K562 (cell line): ENCODE results near the gene ALG12. TPM values are rescaled to one million over a fixed set of nuclear protein-coding genes. Genes with fewer than 3 reads are reported as not detected.

Source experiments
- ATAC-seq: fragments of 200-7000 bp; cut with Tn5 transposase; 3 replicates; pipeline ENCODE4 v1.9.1; 2020; ENCODE audit warnings: moderate library complexity
- BruUV-seq: library from RNA; stranded (reverse); fragments of 400-500 nt; replicated peaks from 2 replicates; lab custom pipeline; 2021; lab: Mats Ljungman, UMichigan
- CTCF ChIA-PET: fragments of 300-600 bp; formaldehyde crosslinking; extraction: SDS; loops from one replicate; lab custom pipeline; 2021; ENCODE audit warnings: low intra/inter-chr PET ratio; lab: Yijun Ruan, JAX
- POLR2A ChIA-PET: fragments of 300-600, 350-650 bp; sonication (Branson Sonifier 250); formaldehyde crosslinking; extraction: SDS; loops from one replicate; lab custom pipeline; 2021; ENCODE audit warnings: antibody characterized with exemption, inconsistent platforms; lab: Yijun Ruan, JAX
- DNase-seq, 4 experiments: peaks; one replicate each; pipeline versions ENCODE4 v3.0.0 to v3.0.0-alpha.2; 2011 to 2018; ENCODE audit warnings: low spot score in 3 of 4, mixed read lengths in 3 of 4; ENCODE audit errors: extremely low read depth in 1 of 4
- FAIRE-seq: peaks from 2 replicates; lab custom pipeline; 2011; peaks lifted over from hg19 to GRCh38; lab: Jason Lieb, UNC
- H2AFZ ChIP-seq: 2 replicates; pipeline ENCODE4 v1.6.0; 2011; ENCODE audit warnings: low read depth, low read length, control low read depth, inconsistent platforms
- H3K27ac ChIP-seq: fragments of 200-600 bp; 3 replicates; pipeline ENCODE4 v1.8.0; 2011; ENCODE audit warnings: low read depth, mild to moderate bottlenecking, control low read depth, inconsistent platforms, low read length, moderate library complexity, mixed read lengths; ENCODE audit errors: extremely low read depth
- H3K27me3 ChIP-seq, 2 experiments: fragments of 300-600 bp in 1 of 2; 2 replicates in 1 of 2; 3 replicates in 1 of 2; pipeline versions ENCODE4 v1.6.0 to v1.8.0; 2011; ENCODE audit warnings: inconsistent platforms in 2 of 2, low read length in 2 of 2, mild to moderate bottlenecking in 1 of 2, mixed read lengths in 1 of 2, moderate library complexity in 1 of 2; ENCODE audit not compliant: control insufficient read depth in 2 of 2, insufficient read depth in 2 of 2
- H3K36me3 ChIP-seq: fragments of 300-600 bp; 3 replicates; pipeline ENCODE4 v1.8.0; 2011; ENCODE audit warnings: mild to moderate bottlenecking, low read length, inconsistent platforms; ENCODE audit not compliant: control insufficient read depth, insufficient read depth
- H3K4me1 ChIP-seq, 2 experiments: fragments of 200-600 bp in 1 of 2; replicated peaks in 1 of 2; 2 replicates in 1 of 2; 3 replicates in 1 of 2; pipeline versions ENCODE4 v1.5.1 to v1.8.0; 2011; ENCODE audit warnings: inconsistent platforms in 2 of 2, low read length in 2 of 2, mild to moderate bottlenecking in 1 of 2, mixed read lengths in 1 of 2, moderate library complexity in 1 of 2; ENCODE audit not compliant: control insufficient read depth in 2 of 2, insufficient read depth in 2 of 2
- H3K4me2 ChIP-seq: 2 replicates; pipeline ENCODE4 v1.6.1; 2011; ENCODE audit warnings: low read length, control low read depth, inconsistent platforms, mixed read lengths; ENCODE audit not compliant: insufficient read depth
- H3K4me3 ChIP-seq: fragments of 200-600 bp; sonication (generic), shearing (Covaris generic); 2 replicates; pipeline ENCODE4 v1.5.1; 2016; ENCODE audit warnings: control low read depth, inconsistent platforms
- H3K79me2 ChIP-seq: fragments of 200-600 bp; 3 replicates; pipeline ENCODE4 v1.8.0; 2011; ENCODE audit warnings: low read length, inconsistent platforms; ENCODE audit not compliant: control insufficient read depth, insufficient read depth
- H3K9ac ChIP-seq, 2 experiments: 2 replicates each; pipeline versions ENCODE4 v1.6.0 to v1.6.1; 2011; ENCODE audit warnings: low read depth in 2 of 2, low read length in 2 of 2, control low read depth in 1 of 2, inconsistent platforms in 1 of 2, mild to moderate bottlenecking in 1 of 2, mixed read lengths in 1 of 2; ENCODE audit not compliant: insufficient read depth in 1 of 2
- H3K9me1 ChIP-seq: one replicate; pipeline ENCODE4 v1.6.0; 2011; ENCODE audit warnings: inconsistent platforms, mild to moderate bottlenecking, low read length, moderate library complexity; ENCODE audit not compliant: control insufficient read depth, insufficient read depth
- H3K9me3 ChIP-seq: replicated peaks from 2 replicates; pipeline ENCODE4 v1.5.1; 2011; ENCODE audit warnings: low read depth, low read length, inconsistent platforms; ENCODE audit not compliant: control insufficient read depth, insufficient read depth
- H4K20me1 ChIP-seq: replicated peaks from 2 replicates; pipeline ENCODE4 v1.6.1; 2011; ENCODE audit warnings: low read length, inconsistent platforms, mixed read lengths; ENCODE audit not compliant: control insufficient read depth, insufficient read depth
- CCNT2 ChIP-seq: IDR thresholded peaks from 2 replicates; pipeline ENCODE4 v1.6.1; 2011; ENCODE audit warnings: borderline replicate concordance, low read depth, mild to moderate bottlenecking, moderate library complexity, mixed read lengths, low read length; ENCODE audit not compliant: insufficient read length; ENCODE audit errors: extremely low read depth
- ERF ChIP-seq: fragments of 450-650 bp; formaldehyde crosslinking; IDR thresholded peaks from 2 replicates; pipeline ENCODE4 v1.4.0; 2020; ENCODE audit warnings: mild to moderate bottlenecking, mixed read lengths
- ETV6 ChIP-seq, 3 experiments: fragments of 150-350 bp in 1 of 3; sonication (generic) in 1 of 3; formaldehyde crosslinking in 1 of 3; IDR thresholded peaks; 2 replicates each; pipeline versions ENCODE4 v1.6.1 to v1.8.0; 2014 to 2022; ENCODE audit warnings: borderline replicate concordance in 2 of 3, low read depth in 2 of 3, antibody characterized with exemption in 1 of 3, low read length in 1 of 3, mild to moderate bottlenecking in 1 of 3, missing genetic modification reagents in 1 of 3
- GABPA ChIP-seq: fragments of 200-800 bp; sonication (Bioruptor generic); conservative IDR thresholded peaks from 2 replicates; pipeline ENCODE4 v1.6.1; 2016; ENCODE audit warnings: low read depth, missing genetic modification characterization, missing compliant biosample characterization
- HLTF ChIP-seq: fragments of 450-650 bp; IDR thresholded peaks from 2 replicates; pipeline ENCODE4 v1.6.1; 2016
- JUND ChIP-seq, 2 experiments: IDR thresholded peaks; 2 replicates in 1 of 2; 3 replicates in 1 of 2; pipeline ENCODE4 v1.6.1; 2011; ENCODE audit warnings: borderline replicate concordance in 2 of 2, low read depth in 2 of 2, low read length in 2 of 2, improper control_type of control experiment in 1 of 2, missing biosample characterization in 1 of 2, missing genetic modification characterization in 1 of 2, missing genetic modification reagents in 1 of 2
- NRF1 ChIP-seq, 2 experiments: fragments of 450-650 bp; IDR thresholded peaks in 1 of 2; conservative IDR thresholded peaks in 1 of 2; 2 replicates each; pipeline ENCODE4 v1.6.1; 2014; ENCODE audit warnings: mild to moderate bottlenecking in 2 of 2
- POLR3G ChIP-seq: IDR thresholded peaks from 2 replicates; pipeline ENCODE4 v1.6.1; 2011; ENCODE audit not compliant: insufficient read length, insufficient replicate concordance; ENCODE audit errors: extremely low read depth
- RBBP5 ChIP-seq: fragments of 200-600 bp; sonication (generic); IDR thresholded peaks from 2 replicates; pipeline ENCODE4 v1.6.1; 2012; ENCODE audit warnings: borderline replicate concordance, mild to moderate bottlenecking, low read length, control low read depth, inconsistent platforms; ENCODE audit not compliant: insufficient read depth, poor library complexity, severe bottlenecking
- RBM17 ChIP-seq: fragments of 200-400 bp; formaldehyde crosslinking; IDR thresholded peaks from 2 replicates; pipeline ENCODE4 v1.6.1; 2017; ENCODE audit warnings: low read depth, mild to moderate bottlenecking, low read length, borderline replicate concordance
- STAT5A ChIP-seq: IDR thresholded peaks from 2 replicates; pipeline ENCODE4 v1.6.1; 2012; ENCODE audit warnings: low read length, inconsistent platforms, borderline replicate concordance
- TCF7 ChIP-seq: sonication (generic); IDR thresholded peaks from 2 replicates; pipeline ENCODE4 v1.6.1; 2016; ENCODE audit warnings: antibody characterized with exemption, borderline replicate concordance
- ZFP1 ChIP-seq: fragments of 450-650 bp; formaldehyde crosslinking; IDR thresholded peaks from 2 replicates; pipeline ENCODE4 v1.4.0; 2020; ENCODE audit warnings: mild to moderate bottlenecking, mixed read lengths
- WGBS: fragments of 100-300 bp; shearing (Covaris generic); methylation state at CpG from one replicate; pipeline ENCODE4 v1.1.6; 2016; ENCODE audit warnings: low coverage, mixed read lengths; ENCODE audit not compliant: insufficient coverage; ENCODE audit errors: missing lambda C conversion rate; 5-methylcytosine and 5-hydroxymethylcytosine counted together
- in situ Hi-C: fragments of 300-500 bp; cut with MboI; formaldehyde crosslinking; loops from 4 replicates; pipeline ENCODE4 v1.15.0; 2018; ENCODE audit warnings: inconsistent platforms, mixed read lengths
- intact Hi-C: fragments of 100-400 bp; cut with micrococcal nuclease; formaldehyde crosslinking; loops from 2 replicates; pipeline ENCODE4 v1.14.2; 2022
- polyA plus RNA-seq, 8 experiments: library from polyadenylated mRNA; depleted of rRNA in 4 of 8; stranded (reverse) in 5 of 8; unstranded in 3 of 8; fragments of >200 nt; fragmentation: Nextera tagmentation in 2 of 8; fragmentation: Illumina TruSeq in 1 of 8; extraction: Ambion mirVana in 2 of 8; extraction: Trizol in 1 of 8; gene quantifications; 2 replicates each; pipeline versions ENCODE4 v1.2.1 to v1.2.3, GENCODE V29; 2011 to 2014; ENCODE audit warnings: inconsistent platforms in 1 of 8, missing spikeins in 1 of 8
- total RNA-seq, 7 experiments: library from RNA; depleted of rRNA in 6 of 7; stranded (reverse); fragments of >200 nt in 6 of 7; fragmentation: Illumina TruSeq in 2 of 7; extraction: Trizol in 2 of 7; gene quantifications; 2 replicates each; pipeline versions ENCODE4 v1.2.1 to v1.2.3, GENCODE V29; 2011 to 2021; ENCODE audit warnings: low replicate concordance in 1 of 7
- TF ChIP-seq, protein P1 (sequence below): fragments of 450-650 bp; IDR thresholded peaks from 2 replicates; pipeline ENCODE4 v1.6.1; 2018; ENCODE audit warnings: mild to moderate bottlenecking, low read depth; ENCODE audit not compliant: partially characterized antibody
- TF ChIP-seq, protein P2 (sequence below): sonication (generic); formaldehyde crosslinking; IDR thresholded peaks from 2 replicates; pipeline ENCODE4 v1.8.0; 2022; ENCODE audit warnings: mild to moderate bottlenecking, low read depth, missing genetic modification reagents

The ALG12 gene
- total and polyA plus RNA-seq, 9 of the 15 experiments (the other 6 are each of a cell fraction or from before 2014, with no cell fraction given), result 0.20 to 8.5 (median 3.4) TPM

DNA sequence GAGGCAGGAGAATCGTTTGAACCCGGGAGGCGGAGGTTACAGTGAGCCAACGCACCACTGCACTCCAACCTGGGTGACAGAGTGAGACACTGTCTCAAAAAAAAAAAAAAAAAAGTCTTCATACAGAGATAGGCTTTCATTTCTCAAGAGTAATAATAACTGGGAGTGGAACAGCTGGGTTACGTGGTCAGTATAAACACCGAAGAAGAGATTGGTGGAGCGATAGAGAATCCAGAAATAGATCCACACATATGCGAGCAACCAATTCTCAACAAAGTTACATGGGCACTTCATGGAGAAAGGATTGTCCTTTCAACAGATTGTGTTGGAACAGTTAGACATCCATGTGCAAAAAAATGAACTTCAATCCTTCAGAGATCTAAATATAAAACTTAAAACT is 40.0 kb downstream of the ALG12 start:
- Histone ChIP-seq H3K27ac (no peak overlapping the region), H3K4me2 (no peak overlapping the region), H3K9me3 (peaks cover 3% of the 10 kb centered on the region), H3K9ac (no peak overlapping the region), H3K27me3 (no peaks in the 10 kb centered on the region), H2AFZ (no peak overlapping the region), H4K20me1 (0 out of 2 replicates have a peak, but pooled peaks cover 5% of the 10 kb centered on the region), H3K36me3 (peaks cover 11% of the 10 kb centered on the region; the same call in 2 of the 3 replicates), H3K9me1 (no peaks in the 10 kb centered on the region), H3K4me3 (no peak overlapping the region), H3K79me2 (peaks cover 55% of the 10 kb centered on the region), H3K4me1 (peaks cover 3 to 4% of the 10 kb centered on the region in 2 experiments; a peak in 4 of 5 replicates)
- FAIRE-seq (no peak), ATAC-seq (no peak), DNase-seq (no peak)
- 94% methylated on average over 5 of the region's 8 CpGs for WGBS
- ChIA-PET POLR2A (no interaction called here), CTCF (no interaction called here)
- in situ Hi-C loops (no loop called here), intact Hi-C loops (no loop called here)
- no peak for TF ChIP-seq CCNT2
- TF ChIP-seq ERF (CRISPR knock-in tag), result no peak
- TF ChIP-seq TCF7, result no peak
- no peak for TF ChIP-seq GABPA (tag)
- no peak for TF ChIP-seq STAT5A
- TF ChIP-seq JUND (IDR thresholded peaks at IDR 0.05; ENCODE audit: borderline replicate concordance, low read depth, low read length), result no peak
- TF ChIP-seq JUND (tag; IDR thresholded peaks at IDR 0.05; ENCODE audit: borderline replicate concordance, low read depth, low read length), result no peak
- TF ChIP-seq RBBP5, result no peak
- no peak for TF ChIP-seq NRF1 (conservative IDR thresholded peaks at IDR 0.05 in 1 of 2, IDR thresholded peaks at IDR 0.05 in 1 of 2)
- TF ChIP-seq ETV6 (IDR thresholded peaks at IDR 0.05; ENCODE audit: borderline replicate concordance in 1 of 2, low read depth in 2 of 2, low read length in 1 of 2), result no peak
- TF ChIP-seq ETV6 (CRISPR knock-in tag; IDR thresholded peaks at IDR 0.05; ENCODE audit: borderline replicate concordance), result no peak
- TF ChIP-seq, protein P1, sequence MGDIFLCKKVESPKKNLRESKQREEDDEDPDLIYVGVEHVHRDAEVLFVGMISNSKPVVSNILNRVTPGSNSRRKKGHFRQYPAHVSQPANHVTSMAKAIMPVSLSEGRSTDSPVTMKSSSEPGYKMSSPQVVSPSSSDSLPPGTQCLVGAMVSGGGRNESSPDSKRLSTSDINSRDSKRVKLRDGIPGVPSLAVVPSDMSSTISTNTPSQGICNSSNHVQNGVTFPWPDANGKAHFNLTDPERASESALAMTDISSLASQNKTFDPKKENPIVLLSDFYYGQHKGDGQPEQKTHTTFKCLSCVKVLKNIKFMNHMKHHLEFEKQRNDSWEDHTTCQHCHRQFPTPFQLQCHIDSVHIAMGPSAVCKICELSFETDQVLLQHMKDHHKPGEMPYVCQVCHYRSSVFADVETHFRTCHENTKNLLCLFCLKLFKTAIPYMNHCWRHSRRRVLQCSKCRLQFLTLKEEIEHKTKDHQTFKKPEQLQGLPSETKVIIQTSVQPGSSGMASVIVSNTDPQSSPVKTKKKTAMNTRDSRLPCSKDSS, result no peak
- no peak for TF ChIP-seq POLR3G
- TF ChIP-seq HLTF, result no peak
- TF ChIP-seq ZFP1 (CRISPR knock-in tag), result no peak
- TF ChIP-seq, protein P2, sequence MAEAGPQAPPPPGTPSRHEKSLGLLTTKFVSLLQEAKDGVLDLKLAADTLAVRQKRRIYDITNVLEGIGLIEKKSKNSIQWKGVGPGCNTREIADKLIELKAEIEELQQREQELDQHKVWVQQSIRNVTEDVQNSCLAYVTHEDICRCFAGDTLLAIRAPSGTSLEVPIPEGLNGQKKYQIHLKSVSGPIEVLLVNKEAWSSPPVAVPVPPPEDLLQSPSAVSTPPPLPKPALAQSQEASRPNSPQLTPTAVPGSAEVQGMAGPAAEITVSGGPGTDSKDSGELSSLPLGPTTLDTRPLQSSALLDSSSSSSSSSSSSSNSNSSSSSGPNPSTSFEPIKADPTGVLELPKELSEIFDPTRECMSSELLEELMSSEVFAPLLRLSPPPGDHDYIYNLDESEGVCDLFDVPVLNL, result no peak
- TF ChIP-seq RBM17, result no peak
- no TSS peak for BruUV-seq
